SK-N-SH treated with all-trans-retinoic acid at 6 μM for 48 hours (cell line): Measurements from ENCODE around the gene ASTN2.

Experiments
- ARNTL ChIP-seq: fragments of 450-650 bp; formaldehyde crosslinking; IDR thresholded peaks from 2 replicates; pipeline ENCODE4 v1.5.0; 2020; ENCODE audit warnings: low read depth, mild to moderate bottlenecking, moderate library complexity, borderline replicate concordance
- GLIS3 ChIP-seq: fragments of 250-450 bp; sonication (Bioruptor Pico); IDR thresholded peaks from 2 replicates; pipeline ENCODE4 v1.5.0; 2020; ENCODE audit warnings: mild to moderate bottlenecking, moderate library complexity
- OSR1 ChIP-seq: fragments of 250-450 bp; sonication (Bioruptor Pico); IDR thresholded peaks from 2 replicates; pipeline ENCODE4 v1.8.0; 2022; ENCODE audit warnings: moderate library complexity, mild to moderate bottlenecking, inconsistent platforms
- RARB ChIP-seq: fragments of 250-450 bp; sonication (Bioruptor Pico); IDR thresholded peaks from 2 replicates; pipeline ENCODE4 v1.8.0; 2021; ENCODE audit warnings: mild to moderate bottlenecking, moderate library complexity
- ZFP3 ChIP-seq: fragments of 250-450 bp; sonication (Bioruptor Pico); IDR thresholded peaks from 2 replicates; pipeline ENCODE4 v1.5.0; 2020; ENCODE audit warnings: mild to moderate bottlenecking, moderate library complexity
- ZNF565 ChIP-seq: fragments of 450-650 bp; formaldehyde crosslinking; conservative IDR thresholded peaks from 2 replicates; pipeline ENCODE4 v1.5.0; 2020; ENCODE audit warnings: low read depth, mild to moderate bottlenecking, moderate library complexity
- TF ChIP-seq, protein P1 (sequence below): fragments of 250-450 bp; sonication (Bioruptor Pico); IDR thresholded peaks from 2 replicates; pipeline ENCODE4 v1.8.0; 2020; ENCODE audit warnings: mild to moderate bottlenecking, moderate library complexity, borderline replicate concordance
- TF ChIP-seq, protein P2 (sequence below): fragments of 250-450 bp; sonication (Bioruptor Pico); IDR thresholded peaks from 2 replicates; pipeline ENCODE4 v1.8.0; 2021; ENCODE audit warnings: low read depth, mild to moderate bottlenecking, moderate library complexity, borderline replicate concordance
- TF ChIP-seq, protein P3 (sequence below): fragments of 250-450 bp; sonication (Bioruptor Pico); IDR thresholded peaks from 2 replicates; pipeline ENCODE4 v1.5.0; 2020; ENCODE audit warnings: mild to moderate bottlenecking, moderate library complexity
- TF ChIP-seq, protein P4 (sequence below): fragments of 250-450 bp; sonication (Bioruptor Pico); IDR thresholded peaks from 2 replicates; pipeline ENCODE4 v1.5.1; 2020; ENCODE audit warnings: low read depth, mild to moderate bottlenecking, moderate library complexity

DNA sequence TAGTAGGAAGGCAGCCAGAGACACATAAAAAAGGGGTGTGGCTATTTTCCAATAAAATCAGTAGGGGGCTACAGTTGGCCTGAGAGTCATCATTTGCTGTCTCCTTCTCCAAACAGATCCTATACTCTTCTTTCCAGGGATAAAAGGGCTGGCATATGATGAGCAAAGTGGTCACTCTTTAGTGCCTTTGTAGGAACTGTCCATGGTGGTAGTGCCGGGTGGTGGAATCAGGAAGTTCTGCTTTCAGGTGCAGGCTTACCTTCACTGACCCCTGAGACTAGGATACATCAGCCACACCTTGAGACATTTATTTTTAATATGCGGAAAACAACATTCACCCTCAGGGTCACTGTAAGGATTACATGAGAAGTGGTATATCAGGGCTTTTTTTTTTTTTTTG is 80.8 kb downstream of the ASTN2 start:
- TF ChIP-seq, protein P1, sequence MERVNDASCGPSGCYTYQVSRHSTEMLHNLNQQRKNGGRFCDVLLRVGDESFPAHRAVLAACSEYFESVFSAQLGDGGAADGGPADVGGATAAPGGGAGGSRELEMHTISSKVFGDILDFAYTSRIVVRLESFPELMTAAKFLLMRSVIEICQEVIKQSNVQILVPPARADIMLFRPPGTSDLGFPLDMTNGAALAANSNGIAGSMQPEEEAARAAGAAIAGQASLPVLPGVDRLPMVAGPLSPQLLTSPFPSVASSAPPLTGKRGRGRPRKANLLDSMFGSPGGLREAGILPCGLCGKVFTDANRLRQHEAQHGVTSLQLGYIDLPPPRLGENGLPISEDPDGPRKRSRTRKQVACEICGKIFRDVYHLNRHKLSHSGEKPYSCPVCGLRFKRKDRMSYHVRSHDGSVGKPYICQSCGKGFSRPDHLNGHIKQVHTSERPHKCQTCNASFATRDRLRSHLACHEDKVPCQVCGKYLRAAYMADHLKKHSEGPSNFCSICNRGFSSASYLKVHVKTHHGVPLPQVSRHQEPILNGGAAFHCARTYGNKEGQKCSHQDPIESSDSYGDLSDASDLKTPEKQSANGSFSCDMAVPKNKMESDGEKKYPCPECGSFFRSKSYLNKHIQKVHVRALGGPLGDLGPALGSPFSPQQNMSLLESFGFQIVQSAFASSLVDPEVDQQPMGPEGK (CRISPR knock-in tag): no peak
- TF ChIP-seq, protein P2, sequence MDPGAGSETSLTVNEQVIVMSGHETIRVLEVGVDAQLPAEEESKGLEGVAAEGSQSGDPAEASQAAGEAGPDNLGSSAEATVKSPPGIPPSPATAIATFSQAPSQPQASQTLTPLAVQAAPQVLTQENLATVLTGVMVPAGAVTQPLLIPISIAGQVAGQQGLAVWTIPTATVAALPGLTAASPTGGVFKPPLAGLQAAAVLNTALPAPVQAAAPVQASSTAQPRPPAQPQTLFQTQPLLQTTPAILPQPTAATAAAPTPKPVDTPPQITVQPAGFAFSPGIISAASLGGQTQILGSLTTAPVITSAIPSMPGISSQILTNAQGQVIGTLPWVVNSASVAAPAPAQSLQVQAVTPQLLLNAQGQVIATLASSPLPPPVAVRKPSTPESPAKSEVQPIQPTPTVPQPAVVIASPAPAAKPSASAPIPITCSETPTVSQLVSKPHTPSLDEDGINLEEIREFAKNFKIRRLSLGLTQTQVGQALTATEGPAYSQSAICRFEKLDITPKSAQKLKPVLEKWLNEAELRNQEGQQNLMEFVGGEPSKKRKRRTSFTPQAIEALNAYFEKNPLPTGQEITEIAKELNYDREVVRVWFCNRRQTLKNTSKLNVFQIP (CRISPR knock-in tag): no peak
- TF ChIP-seq ZNF565: no peak
- TF ChIP-seq ZFP3 (CRISPR knock-in tag): no peak
- no peak for TF ChIP-seq OSR1
- TF ChIP-seq, protein P3, sequence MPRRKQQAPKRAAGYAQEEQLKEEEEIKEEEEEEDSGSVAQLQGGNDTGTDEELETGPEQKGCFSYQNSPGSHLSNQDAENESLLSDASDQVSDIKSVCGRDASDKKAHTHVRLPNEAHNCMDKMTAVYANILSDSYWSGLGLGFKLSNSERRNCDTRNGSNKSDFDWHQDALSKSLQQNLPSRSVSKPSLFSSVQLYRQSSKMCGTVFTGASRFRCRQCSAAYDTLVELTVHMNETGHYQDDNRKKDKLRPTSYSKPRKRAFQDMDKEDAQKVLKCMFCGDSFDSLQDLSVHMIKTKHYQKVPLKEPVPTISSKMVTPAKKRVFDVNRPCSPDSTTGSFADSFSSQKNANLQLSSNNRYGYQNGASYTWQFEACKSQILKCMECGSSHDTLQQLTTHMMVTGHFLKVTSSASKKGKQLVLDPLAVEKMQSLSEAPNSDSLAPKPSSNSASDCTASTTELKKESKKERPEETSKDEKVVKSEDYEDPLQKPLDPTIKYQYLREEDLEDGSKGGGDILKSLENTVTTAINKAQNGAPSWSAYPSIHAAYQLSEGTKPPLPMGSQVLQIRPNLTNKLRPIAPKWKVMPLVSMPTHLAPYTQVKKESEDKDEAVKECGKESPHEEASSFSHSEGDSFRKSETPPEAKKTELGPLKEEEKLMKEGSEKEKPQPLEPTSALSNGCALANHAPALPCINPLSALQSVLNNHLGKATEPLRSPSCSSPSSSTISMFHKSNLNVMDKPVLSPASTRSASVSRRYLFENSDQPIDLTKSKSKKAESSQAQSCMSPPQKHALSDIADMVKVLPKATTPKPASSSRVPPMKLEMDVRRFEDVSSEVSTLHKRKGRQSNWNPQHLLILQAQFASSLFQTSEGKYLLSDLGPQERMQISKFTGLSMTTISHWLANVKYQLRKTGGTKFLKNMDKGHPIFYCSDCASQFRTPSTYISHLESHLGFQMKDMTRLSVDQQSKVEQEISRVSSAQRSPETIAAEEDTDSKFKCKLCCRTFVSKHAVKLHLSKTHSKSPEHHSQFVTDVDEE: no peak
- TF ChIP-seq ARNTL (CRISPR knock-in tag): no peak
- TF ChIP-seq GLIS3 (CRISPR knock-in tag): no peak
- TF ChIP-seq, protein P4, sequence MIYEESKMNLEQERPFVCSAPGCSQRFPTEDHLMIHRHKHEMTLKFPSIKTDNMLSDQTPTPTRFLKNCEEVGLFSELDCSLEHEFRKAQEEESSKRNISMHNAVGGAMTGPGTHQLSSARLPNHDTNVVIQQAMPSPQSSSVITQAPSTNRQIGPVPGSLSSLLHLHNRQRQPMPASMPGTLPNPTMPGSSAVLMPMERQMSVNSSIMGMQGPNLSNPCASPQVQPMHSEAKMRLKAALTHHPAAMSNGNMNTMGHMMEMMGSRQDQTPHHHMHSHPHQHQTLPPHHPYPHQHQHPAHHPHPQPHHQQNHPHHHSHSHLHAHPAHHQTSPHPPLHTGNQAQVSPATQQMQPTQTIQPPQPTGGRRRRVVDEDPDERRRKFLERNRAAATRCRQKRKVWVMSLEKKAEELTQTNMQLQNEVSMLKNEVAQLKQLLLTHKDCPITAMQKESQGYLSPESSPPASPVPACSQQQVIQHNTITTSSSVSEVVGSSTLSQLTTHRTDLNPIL (CRISPR knock-in tag): no peak
- TF ChIP-seq RARB (CRISPR knock-in tag): no peak
